Myometrial cell (primary cell): ENCODE measurements around the gene CACNA1B. TPM values are rescaled to one million over a fixed set of nuclear protein-coding genes. Genes with fewer than 3 reads are reported as not detected.

ENCODE experiments used
- total RNA-seq: library from RNA; depleted of rRNA; stranded (reverse); fragments of >200 nt; gene quantifications from 2 replicates; pipeline ENCODE4 v1.2.3, GENCODE V29; 2015

The CACNA1B gene
- total RNA-seq, result under 0.01 TPM in 2 replicates

GRCh38 chr9:137877506-137878122, at the start of gene CACNA1B:
CACNA1B (plus strand) TSS chr9:137877782; CDS start chr9:137877934, 152 bp downstream.

